Peyer's patch (tissue), 4 donors: ENCODE measurements around the gene CREG1. TPM values are rescaled to one million over a fixed set of nuclear protein-coding genes. Genes with fewer than 3 reads are reported as not detected.

Experiments used
- DNase-seq, 3 donors: peaks; one replicate each; pipeline ENCODE4 v3.0.0-alpha.2; 2017 to 2019
- H3K27ac ChIP-seq, 4 donors: fragments of 200-600 bp; sonication (generic); one replicate each; pipeline ENCODE4 v1.5.1; 2016 to 2019
- H3K27me3 ChIP-seq, 2 donors: fragments of 200-600 bp; sonication (generic); one replicate each; pipeline ENCODE4 v1.5.1; 2019
- H3K36me3 ChIP-seq, 3 donors: fragments of 200-600 bp; sonication (generic); one replicate each; pipeline ENCODE4 v1.5.1; 2016 to 2019
- H3K4me1 ChIP-seq, 4 donors: fragments of 200-600 bp; sonication (generic); one replicate each; pipeline ENCODE4 v1.5.1; 2016 to 2019
- H3K4me3 ChIP-seq, 4 donors: fragments of 200-600 bp; sonication (generic); 1 replicate in 3 of 4; 2 replicates in 1 of 4; pipeline ENCODE4 v1.5.1; 2016 to 2019; ENCODE audit warnings: mild to moderate bottlenecking in 1 of 4
- H3K9me3 ChIP-seq, 4 donors: fragments of 200-600 bp; sonication (generic); one replicate each; pipeline ENCODE4 v1.5.1; 2016 to 2019; ENCODE audit warnings: mild to moderate bottlenecking in 1 of 4
- POLR2A ChIP-seq, 2 donors: fragments of 450-650 bp; IDR thresholded peaks; one replicate each; pipeline ENCODE4 v1.5.1; 2017; ENCODE audit warnings: antibody characterized with exemption in 2 of 2, mild to moderate bottlenecking in 2 of 2, moderate library complexity in 2 of 2
- total RNA-seq, 4 donors: library from RNA; depleted of rRNA; stranded (reverse); fragments of >200 nt; gene quantifications; one replicate each; pipeline ENCODE4 v1.1.0, GENCODE V29; 2016
- TF ChIP-seq, protein P1 (sequence below), 6 experiments: fragments of 450-650 bp in 4 of 6; fragments of 200-600 bp in 2 of 6; sonication (generic) in 1 of 6; IDR thresholded peaks; one replicate each; pipeline ENCODE4 v1.5.1; 2017 to 2019; ENCODE audit warnings: antibody characterized with exemption in 6 of 6, mild to moderate bottlenecking in 3 of 6, moderate library complexity in 1 of 6

CREG1 gene
- total RNA-seq, 4 donors from 2014 or later = 50.3 to 80.3 (median 67.6) TPM

DNA sequence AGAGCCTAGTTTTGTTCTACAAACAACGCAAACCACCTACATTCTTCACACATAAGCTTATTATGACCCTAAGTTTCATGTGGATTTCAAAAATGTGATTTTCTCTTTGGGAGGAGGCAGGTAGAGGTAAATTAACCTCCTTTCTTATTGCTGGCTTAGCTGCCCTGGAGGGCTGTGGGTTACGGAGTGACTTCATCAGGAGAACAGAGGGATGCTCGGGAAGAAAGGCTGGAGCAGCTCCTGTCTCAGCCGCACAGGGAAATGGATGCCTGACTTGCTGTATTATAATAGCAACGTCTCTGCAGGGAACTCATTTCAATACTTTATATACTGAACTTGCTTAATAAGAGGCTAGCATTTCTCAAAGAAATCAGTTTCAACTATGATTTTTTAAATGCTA, 14.1 kb upstream of the CREG1 start:
- H3K27me3 ChIP-seq = no peaks in the 10 kb centered on the region
- no peak overlapping the region for H3K4me3 ChIP-seq
- no peak for DNase-seq
- no peaks in the 10 kb centered on the region for H3K4me1 ChIP-seq
- TF ChIP-seq, protein P1, sequence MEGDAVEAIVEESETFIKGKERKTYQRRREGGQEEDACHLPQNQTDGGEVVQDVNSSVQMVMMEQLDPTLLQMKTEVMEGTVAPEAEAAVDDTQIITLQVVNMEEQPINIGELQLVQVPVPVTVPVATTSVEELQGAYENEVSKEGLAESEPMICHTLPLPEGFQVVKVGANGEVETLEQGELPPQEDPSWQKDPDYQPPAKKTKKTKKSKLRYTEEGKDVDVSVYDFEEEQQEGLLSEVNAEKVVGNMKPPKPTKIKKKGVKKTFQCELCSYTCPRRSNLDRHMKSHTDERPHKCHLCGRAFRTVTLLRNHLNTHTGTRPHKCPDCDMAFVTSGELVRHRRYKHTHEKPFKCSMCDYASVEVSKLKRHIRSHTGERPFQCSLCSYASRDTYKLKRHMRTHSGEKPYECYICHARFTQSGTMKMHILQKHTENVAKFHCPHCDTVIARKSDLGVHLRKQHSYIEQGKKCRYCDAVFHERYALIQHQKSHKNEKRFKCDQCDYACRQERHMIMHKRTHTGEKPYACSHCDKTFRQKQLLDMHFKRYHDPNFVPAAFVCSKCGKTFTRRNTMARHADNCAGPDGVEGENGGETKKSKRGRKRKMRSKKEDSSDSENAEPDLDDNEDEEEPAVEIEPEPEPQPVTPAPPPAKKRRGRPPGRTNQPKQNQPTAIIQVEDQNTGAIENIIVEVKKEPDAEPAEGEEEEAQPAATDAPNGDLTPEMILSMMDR (IDR thresholded peaks at IDR 0.05) = no peak
- no peak for TF ChIP-seq POLR2A (IDR thresholded peaks at IDR 0.05)
- H3K9me3 ChIP-seq = no peaks in the 10 kb centered on the region
- H3K27ac ChIP-seq = no peak overlapping the region
- no peaks in the 10 kb centered on the region for H3K36me3 ChIP-seq

DNA sequence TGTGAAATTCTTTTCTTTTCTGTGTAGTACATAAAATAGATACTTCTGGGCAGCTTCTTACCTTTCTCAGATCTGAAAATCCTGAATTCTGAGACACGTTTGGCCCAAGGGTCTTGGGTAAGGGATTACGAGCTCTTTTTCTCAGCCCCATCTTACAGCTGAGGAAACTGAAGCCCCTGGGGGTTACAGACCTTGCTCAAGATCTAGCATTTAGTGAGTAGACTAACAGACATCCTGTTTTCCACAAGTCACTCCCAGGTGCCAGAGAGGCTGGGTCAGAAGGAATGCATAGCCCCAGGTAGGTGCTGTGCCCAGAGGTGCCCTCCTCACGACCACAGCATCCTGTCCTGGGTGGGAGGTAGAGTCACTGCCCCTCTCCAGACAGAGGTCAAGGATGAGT, 13.2 kb upstream of the CREG1 start:
- H3K9me3 ChIP-seq = no peaks in the 10 kb centered on the region
- H3K27me3 ChIP-seq = no peaks in the 10 kb centered on the region
- H3K36me3 ChIP-seq = no peaks in the 10 kb centered on the region
- no peak overlapping the region for H3K27ac ChIP-seq
- no peak for DNase-seq
- no peak overlapping the region for H3K4me3 ChIP-seq
- TF ChIP-seq POLR2A (IDR thresholded peaks at IDR 0.05) = no peak
- TF ChIP-seq, protein P1 (IDR thresholded peaks at IDR 0.05) = no peak
- H3K4me1 ChIP-seq = no peaks in the 10 kb centered on the region

DNA sequence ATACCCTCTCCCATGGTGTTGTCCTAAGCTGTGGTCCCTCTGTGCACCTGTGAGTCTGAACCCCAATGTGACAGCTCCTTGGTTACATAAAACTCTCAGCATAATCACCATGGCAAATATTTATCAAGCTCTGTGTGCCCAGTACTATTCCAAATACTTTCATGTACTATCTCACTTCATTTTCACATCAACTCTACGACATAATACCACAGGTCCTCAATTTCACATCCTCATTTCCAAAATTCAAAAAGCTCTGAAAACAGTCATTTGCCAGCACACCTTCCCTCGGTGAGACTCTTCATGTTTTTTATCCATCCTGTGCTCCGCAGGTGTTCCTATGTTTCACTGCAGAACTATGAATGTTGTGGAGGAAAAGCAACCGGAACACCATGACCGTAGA, 12.4 kb upstream of the CREG1 start:
- H3K4me3 ChIP-seq = no peak overlapping the region
- no peaks in the 10 kb centered on the region for H3K9me3 ChIP-seq
- no peaks in the 10 kb centered on the region for H3K4me1 ChIP-seq
- no peak for TF ChIP-seq POLR2A (IDR thresholded peaks at IDR 0.05)
- TF ChIP-seq, protein P1 (IDR thresholded peaks at IDR 0.05) = no peak
- no peaks in the 10 kb centered on the region for H3K27me3 ChIP-seq
- DNase-seq = no peak
- no peaks in the 10 kb centered on the region for H3K36me3 ChIP-seq
- H3K27ac ChIP-seq = no peak overlapping the region

DNA sequence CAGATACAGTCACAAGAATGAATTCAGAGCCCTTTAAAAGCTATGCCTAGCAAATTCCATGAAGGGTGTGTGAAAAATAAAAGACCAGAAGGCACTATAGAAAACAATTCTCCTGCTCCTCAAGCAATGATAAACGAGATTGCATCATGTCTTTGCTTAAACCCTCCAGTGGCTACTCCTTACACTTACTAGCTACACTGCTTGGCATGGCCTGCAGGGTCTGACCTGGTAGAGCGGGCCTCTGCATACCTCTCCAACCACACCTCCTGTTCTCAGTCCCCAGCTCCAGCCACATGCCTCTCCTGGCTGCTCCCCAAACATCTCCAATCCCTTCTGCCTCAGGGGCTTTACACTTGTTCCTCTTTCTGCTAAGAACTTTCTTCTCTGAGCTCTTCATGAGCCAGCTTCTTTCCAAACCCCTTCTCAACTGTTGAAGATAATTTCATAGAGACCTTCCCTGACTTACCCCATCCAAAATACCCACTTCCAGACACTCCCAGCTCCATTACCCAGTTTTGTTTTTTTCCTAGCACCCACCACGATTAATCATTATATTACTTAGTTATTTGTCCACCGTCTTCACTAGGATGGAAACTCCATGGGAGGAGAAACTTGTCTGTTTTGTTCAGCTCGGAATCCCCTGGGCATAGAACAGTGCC, 11.2 kb upstream of the CREG1 start:
- Histone ChIP-seq H3K4me1 (no peaks in the 10 kb centered on the region), H3K27me3 (no peaks in the 10 kb centered on the region), H3K36me3 (no peaks in the 10 kb centered on the region), H3K27ac (no peak overlapping the region), H3K4me3 (no peak overlapping the region), H3K9me3 (no peaks in the 10 kb centered on the region)
- TF ChIP-seq POLR2A (IDR thresholded peaks at IDR 0.05) = no peak
- TF ChIP-seq, protein P1 (IDR thresholded peaks at IDR 0.05) = no peak
- DNase-seq = no peak

DNA sequence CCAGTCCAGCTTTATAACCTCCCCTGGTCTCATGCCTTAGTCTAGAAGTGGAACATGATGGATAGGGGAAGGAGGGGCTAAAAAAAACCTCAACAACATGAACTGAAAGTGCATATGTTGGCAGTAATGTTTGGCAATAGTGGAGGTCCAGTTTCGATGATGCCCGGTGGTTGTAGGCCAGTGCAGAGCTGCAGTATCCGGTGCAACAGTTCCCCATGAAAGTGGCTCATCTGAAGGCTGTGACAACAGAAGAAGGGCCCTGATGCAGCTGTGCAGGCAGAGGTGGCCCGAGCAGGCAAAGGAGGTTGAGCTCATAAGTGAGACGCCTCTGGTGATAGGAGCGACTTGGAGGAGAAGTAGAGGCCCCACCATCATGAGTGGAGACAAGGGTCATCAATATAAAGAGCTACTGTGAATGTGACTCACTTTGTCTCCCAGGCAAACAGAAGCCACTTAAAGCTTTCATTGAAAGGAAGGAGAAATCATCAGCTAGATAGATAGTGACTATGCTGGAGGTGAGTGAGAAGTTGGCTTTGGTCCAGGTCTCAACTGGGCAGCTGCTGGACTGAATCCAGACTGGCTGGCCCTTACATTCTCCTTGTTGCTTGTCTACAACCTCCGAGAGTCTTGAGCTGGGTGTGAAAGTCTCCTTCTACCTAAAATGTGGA, 10.2 kb upstream of the CREG1 start:
- peak in 1 of 3 donors; percentile 47 for DNase-seq
- H3K27ac ChIP-seq = no peak overlapping the region
- H3K4me1 ChIP-seq = no peaks in the 10 kb centered on the region
- TF ChIP-seq POLR2A (IDR thresholded peaks at IDR 0.05) = no peak
- TF ChIP-seq, protein P1 (IDR thresholded peaks at IDR 0.05) = no peak
- no peaks in the 10 kb centered on the region for H3K36me3 ChIP-seq
- no peaks in the 10 kb centered on the region for H3K9me3 ChIP-seq
- H3K27me3 ChIP-seq = no peaks in the 10 kb centered on the region
- H3K4me3 ChIP-seq = no peak overlapping the region
